Endothelial cell of umbilical vein (primary cell): Measurements from ENCODE around the gene TERT. TPM values are rescaled to one million over a fixed set of nuclear protein-coding genes. Genes with fewer than 3 reads are reported as not detected.

Source experiments
- BruUV-seq: library from RNA; stranded (reverse); fragments of 400-500 nt; replicated peaks from 2 replicates; lab custom pipeline; 2021; lab: Mats Ljungman, UMichigan
- CTCF ChIA-PET: fragments of 300-600, 350-600 bp; sonication (Branson Sonifier 250); formaldehyde crosslinking; loops from one replicate; lab custom pipeline; 2021; ENCODE audit warnings: antibody characterized with exemption, inconsistent platforms; lab: Charles Lee
- POLR2A ChIA-PET: fragments of 300-600, 350-600 bp; sonication (Branson Sonifier 250); formaldehyde crosslinking; loops from one replicate; lab custom pipeline; 2021; ENCODE audit warnings: antibody characterized with exemption, inconsistent platforms; lab: Charles Lee
- DNase-seq: peaks from one replicate; pipeline ENCODE4 v3.0.0-alpha.2; 2011; ENCODE audit warnings: low read depth, low spot score
- FAIRE-seq: peaks from 2 replicates; lab custom pipeline; 2011; peaks lifted over from hg19 to GRCh38; lab: Jason Lieb, UNC
- H2AFZ ChIP-seq: 2 replicates; pipeline ENCODE4 v1.6.0; 2012; ENCODE audit warnings: low read depth, low read length, control low read depth, inconsistent platforms
- H3K27ac ChIP-seq: 2 replicates; pipeline ENCODE4 v1.5.1; 2011; ENCODE audit warnings: low read depth, mild to moderate bottlenecking, control low read depth, low read length, moderate library complexity; ENCODE audit not compliant: insufficient read depth
- H3K27me3 ChIP-seq, 2 experiments: 2 replicates each; pipeline versions ENCODE4 v1.6.0 to v1.6.1; 2011; ENCODE audit warnings: low read length in 2 of 2, mixed read lengths in 1 of 2; ENCODE audit not compliant: control insufficient read depth in 2 of 2, insufficient read depth in 2 of 2
- H3K36me3 ChIP-seq, 2 experiments: 2 replicates in 1 of 2; 3 replicates in 1 of 2; pipeline ENCODE4 v1.5.1; 2011; ENCODE audit warnings: low read length in 2 of 2, mild to moderate bottlenecking in 1 of 2, moderate library complexity in 1 of 2; ENCODE audit not compliant: control insufficient read depth in 2 of 2, insufficient read depth in 2 of 2; ENCODE audit errors: extremely low read depth in 1 of 2
- H3K4me1 ChIP-seq: 3 replicates; pipeline ENCODE4 v1.5.1; 2011; ENCODE audit warnings: mild to moderate bottlenecking, low read length; ENCODE audit not compliant: control insufficient read depth, insufficient read depth; ENCODE audit errors: extremely low read depth
- H3K4me2 ChIP-seq: 2 replicates; pipeline ENCODE4 v1.6.1; 2011; ENCODE audit warnings: low read length, control low read depth, mixed read lengths; ENCODE audit not compliant: insufficient read depth
- H3K4me3 ChIP-seq, 3 experiments: fragments of 200-600 bp in 1 of 3; sonication (generic), shearing (Covaris generic) in 1 of 3; replicated peaks in 1 of 3; 2 replicates each; pipeline ENCODE4 v1.5.1; 2011 to 2016; ENCODE audit warnings: control low read depth in 3 of 3, low read length in 3 of 3, mild to moderate bottlenecking in 2 of 3, inconsistent platforms in 1 of 3, low read depth in 1 of 3, moderate library complexity in 1 of 3; ENCODE audit not compliant: insufficient read depth in 1 of 3
- H3K79me2 ChIP-seq: 2 replicates; pipeline ENCODE4 v1.6.0; 2012; ENCODE audit warnings: low read length, inconsistent platforms; ENCODE audit not compliant: control insufficient read depth, insufficient read depth
- H3K9ac ChIP-seq: replicated peaks from 2 replicates; pipeline ENCODE3; 2011; ENCODE audit warnings: low read length, control low read depth; ENCODE audit not compliant: insufficient read depth; ENCODE audit errors: extremely low read depth
- H3K9me1 ChIP-seq: replicated peaks from 3 replicates; pipeline ENCODE4 v1.6.0; 2011; ENCODE audit warnings: mild to moderate bottlenecking, low read length; ENCODE audit not compliant: control insufficient read depth, insufficient read depth; ENCODE audit errors: extremely low read depth
- H3K9me3 ChIP-seq: replicated peaks from 2 replicates; pipeline ENCODE4 v1.5.1; 2012; ENCODE audit warnings: low read length, inconsistent platforms; ENCODE audit not compliant: control insufficient read depth, insufficient read depth
- H4K20me1 ChIP-seq: replicated peaks from 2 replicates; pipeline ENCODE3; 2011; ENCODE audit warnings: mild to moderate bottlenecking, low read length; ENCODE audit not compliant: control insufficient read depth, insufficient read depth; ENCODE audit errors: extremely low read depth
- EZH2 ChIP-seq: IDR thresholded peaks from 2 replicates; pipeline ENCODE4 v1.6.1; 2012; ENCODE audit warnings: borderline replicate concordance, low read depth, mild to moderate bottlenecking, moderate library complexity, low read length, inconsistent platforms; ENCODE audit not compliant: severe bottlenecking
- FOS ChIP-seq: IDR thresholded peaks from 2 replicates; pipeline ENCODE4 v1.6.1; 2011; ENCODE audit warnings: mild to moderate bottlenecking, low read length, moderate library complexity, borderline replicate concordance; ENCODE audit not compliant: insufficient read depth
- GATA2 ChIP-seq: IDR thresholded peaks from 2 replicates; pipeline ENCODE4 v1.7.0; 2011; ENCODE audit warnings: low read depth, mild to moderate bottlenecking, moderate library complexity, mixed read lengths, low read length; ENCODE audit not compliant: insufficient read length, insufficient read depth
- JUN ChIP-seq: IDR thresholded peaks from 2 replicates; pipeline ENCODE4 v1.6.1; 2011; ENCODE audit warnings: borderline replicate concordance, low read depth; ENCODE audit not compliant: insufficient read length, insufficient read depth
- MYC ChIP-seq: IDR thresholded peaks from one replicate; pipeline ENCODE4 v1.6.1; 2011; ENCODE audit warnings: mild to moderate bottlenecking, low read depth, low read length
- POLR2A ChIP-seq: IDR thresholded peaks from 2 replicates; pipeline ENCODE4 v1.6.1; 2012; ENCODE audit warnings: low read depth, mild to moderate bottlenecking, control low read depth, low read length
- POLR2AphosphoS5 ChIP-seq: IDR thresholded peaks from 2 replicates; pipeline ENCODE4 v1.6.1; 2012; ENCODE audit warnings: low read depth, mild to moderate bottlenecking, control low read depth, low read length, moderate library complexity; ENCODE audit not compliant: insufficient read depth
- dilution Hi-C: fragments of 300-500 bp; cut with MboI; formaldehyde crosslinking; loops from one replicate; pipeline ENCODE4 v1.15.0; 2019; ENCODE audit warnings: low sequenced_read_pairs; ENCODE audit not compliant: extremely low pct_ligation_motif_present
- intact Hi-C: fragments of 100-400 bp; cut with micrococcal nuclease; formaldehyde crosslinking; loops from one replicate; pipeline ENCODE4 v1.10.0; 2022
- polyA plus RNA-seq, 4 experiments: library from polyadenylated mRNA; depleted of rRNA in 3 of 4; stranded (reverse) in 3 of 4; unstranded in 1 of 4; fragments of >200 nt; gene quantifications; 2 replicates each; pipeline versions ENCODE4 v1.2.1 to v1.2.3, GENCODE V29; 2011 to 2012; ENCODE audit warnings: missing spikeins in 1 of 4
- total RNA-seq: library from RNA; stranded (reverse); gene quantifications from 2 replicates; pipeline ENCODE4 v1.2.3, GENCODE V29; 2021
- TF ChIP-seq, protein P1 (sequence below), 2 donors: IDR thresholded peaks; 1 replicate in 1 of 2; 2 replicates in 1 of 2; pipeline ENCODE4 v1.5.1; 2011; ENCODE audit warnings: low read length in 2 of 2, mild to moderate bottlenecking in 2 of 2, moderate library complexity in 2 of 2, control low read depth in 1 of 2, inconsistent platforms in 1 of 2, low read depth in 1 of 2; ENCODE audit not compliant: insufficient read depth in 1 of 2; ENCODE audit errors: extremely low read depth in 1 of 2
- TF ChIP-seq, protein P2 (sequence below): IDR thresholded peaks from 2 replicates; pipeline ENCODE4 v1.6.1; 2011; ENCODE audit not compliant: insufficient read depth, insufficient read length

TERT gene
- total and polyA plus RNA-seq, 2 donors (not counting 3 experiments of a cell fraction or from before 2014, with no cell fraction given) = 0.04 TPM; not detected in 1

DNA sequence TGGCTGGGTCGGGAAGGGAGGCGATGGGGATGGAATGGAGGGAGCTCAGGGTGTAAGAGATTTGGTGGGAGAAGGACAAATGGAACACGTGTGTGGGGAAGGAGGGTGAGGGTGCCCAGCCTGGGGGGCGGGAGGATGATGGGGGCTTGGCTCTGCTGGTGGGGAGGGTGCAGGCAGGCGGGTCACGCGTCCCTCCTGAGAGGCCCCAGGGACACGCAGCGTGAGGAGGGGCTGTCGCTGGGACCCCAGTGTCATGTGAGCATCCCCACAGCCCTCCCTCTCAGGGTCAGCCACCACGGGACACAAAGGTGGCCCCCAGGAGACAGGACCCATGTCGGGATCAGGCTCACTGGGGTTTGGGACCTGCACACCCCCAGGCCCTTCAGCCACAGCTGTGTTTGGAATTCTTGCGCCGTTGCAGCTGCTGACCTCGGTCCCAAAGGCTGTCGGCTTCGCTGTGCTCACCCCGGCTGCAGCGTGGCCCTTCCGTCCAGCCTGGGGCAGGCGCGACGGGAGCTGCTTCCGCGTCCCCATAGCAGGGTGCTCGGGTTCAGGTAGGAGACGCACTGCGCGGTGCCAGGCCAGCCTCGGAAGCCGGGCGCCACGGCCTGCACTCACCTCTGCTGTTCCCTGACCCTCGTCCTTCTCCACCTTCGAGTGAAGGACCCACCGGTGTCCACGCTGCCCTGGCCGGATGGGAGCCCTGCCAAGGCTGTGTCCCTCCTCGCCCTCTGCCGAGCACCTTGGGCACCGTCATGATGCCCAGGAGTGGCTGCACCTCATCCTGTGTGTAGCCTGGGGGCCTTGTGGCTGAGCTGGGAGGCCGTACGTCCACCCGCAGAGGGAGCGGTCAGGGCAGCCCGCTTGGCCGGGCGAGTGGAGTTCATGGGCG lies 88.1 kb downstream of the TERT start:
- no peaks in the 10 kb centered on the region for H4K20me1 ChIP-seq
- H3K79me2 ChIP-seq = no peaks in the 10 kb centered on the region
- dilution Hi-C loops (no loop called here), intact Hi-C loops (no loop called here)
- POLR2A ChIA-PET = no interaction called here
- BruUV-seq = no TSS peak
- H3K4me3 ChIP-seq = no peak overlapping the region
- no peak overlapping the region for H2AFZ ChIP-seq
- no peaks in the 10 kb centered on the region for H3K27me3 ChIP-seq
- H3K36me3 ChIP-seq = no peaks in the 10 kb centered on the region
- no peak for TF ChIP-seq EZH2
- no peak for TF ChIP-seq GATA2
- TF ChIP-seq, protein P1, sequence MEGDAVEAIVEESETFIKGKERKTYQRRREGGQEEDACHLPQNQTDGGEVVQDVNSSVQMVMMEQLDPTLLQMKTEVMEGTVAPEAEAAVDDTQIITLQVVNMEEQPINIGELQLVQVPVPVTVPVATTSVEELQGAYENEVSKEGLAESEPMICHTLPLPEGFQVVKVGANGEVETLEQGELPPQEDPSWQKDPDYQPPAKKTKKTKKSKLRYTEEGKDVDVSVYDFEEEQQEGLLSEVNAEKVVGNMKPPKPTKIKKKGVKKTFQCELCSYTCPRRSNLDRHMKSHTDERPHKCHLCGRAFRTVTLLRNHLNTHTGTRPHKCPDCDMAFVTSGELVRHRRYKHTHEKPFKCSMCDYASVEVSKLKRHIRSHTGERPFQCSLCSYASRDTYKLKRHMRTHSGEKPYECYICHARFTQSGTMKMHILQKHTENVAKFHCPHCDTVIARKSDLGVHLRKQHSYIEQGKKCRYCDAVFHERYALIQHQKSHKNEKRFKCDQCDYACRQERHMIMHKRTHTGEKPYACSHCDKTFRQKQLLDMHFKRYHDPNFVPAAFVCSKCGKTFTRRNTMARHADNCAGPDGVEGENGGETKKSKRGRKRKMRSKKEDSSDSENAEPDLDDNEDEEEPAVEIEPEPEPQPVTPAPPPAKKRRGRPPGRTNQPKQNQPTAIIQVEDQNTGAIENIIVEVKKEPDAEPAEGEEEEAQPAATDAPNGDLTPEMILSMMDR (IDR thresholded peaks at IDR 0.05; ENCODE audit: extremely low read depth in 1 of 2, insufficient read depth in 1 of 2, low read depth in 1 of 2, low read length in 2 of 2) = no peak
- no peak for TF ChIP-seq JUN
- TF ChIP-seq POLR2A = no peak
- TF ChIP-seq, protein P2, sequence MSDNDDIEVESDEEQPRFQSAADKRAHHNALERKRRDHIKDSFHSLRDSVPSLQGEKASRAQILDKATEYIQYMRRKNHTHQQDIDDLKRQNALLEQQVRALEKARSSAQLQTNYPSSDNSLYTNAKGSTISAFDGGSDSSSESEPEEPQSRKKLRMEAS = no peak
- no peak for TF ChIP-seq POLR2AphosphoS5
- TF ChIP-seq FOS = no peak
- no peak for TF ChIP-seq MYC
- H3K9me3 ChIP-seq = no peaks in the 10 kb centered on the region
- no peaks in the 10 kb centered on the region for H3K4me1 ChIP-seq
- FAIRE-seq (no peak), DNase-seq (no peak)
- no peaks in the 10 kb centered on the region for H3K9me1 ChIP-seq
- CTCF ChIA-PET = interaction anchor here (4.0 kb wide), 1 partner anchor 439 kb away, joined by 55 read pairs; no protein-coding TSS in a partner anchor
- H3K4me2 ChIP-seq = no peak overlapping the region
- H3K9ac ChIP-seq = no peak overlapping the region
- no peak overlapping the region for H3K27ac ChIP-seq
